ENCODE results near the gene TMEM266. TPM values are rescaled to one million over a fixed set of nuclear protein-coding genes. Genes with fewer than 3 reads are reported as not detected.

The TMEM266 gene
- total and polyA plus RNA-seq, 2 of the 4 experiments (the other 2 are of a cell fraction) = not detected

GRCh38 chr15:76253691-76254473 lies 194.1 kb downstream of the TMEM266 start:
- H2BK20ac ChIP-seq (ENCODE audit: low read depth, low read length) = no peak overlapping the region
- intact Hi-C loops (cut with micrococcal nuclease) = no loop called here
- H3K4me3 ChIP-seq (ENCODE audit: insufficient read depth, low read depth, low read length) = no peak overlapping the region
- H2AK5ac ChIP-seq (ENCODE audit: low read depth, low read length) = no peak overlapping the region
- no peak overlapping the region for H3K18ac ChIP-seq (ENCODE audit: low read depth, low read length)
- no peak overlapping the region; the same call in 1 of the 2 replicates for H3K23ac ChIP-seq (ENCODE audit: low read depth, low read length)
- no peaks in the 10 kb centered on the region for H3K4me1 ChIP-seq (ENCODE audit: control insufficient read depth, insufficient read depth, low read length)
- ChIA-PET CTCF (no interaction called here), POLR2A (ENCODE audit: unreplicated experiment) (no interaction called here)
- no peaks in the 10 kb centered on the region for H3K27me3 ChIP-seq (ENCODE audit: control insufficient read depth, insufficient read depth, low read length)
- no CpG with 5 or more reads among the region's 3 CpGs for WGBS, 2 experiments (ENCODE audit: extremely low coverage in 2 of 2, insufficient read length in 1 of 2)
- no peak overlapping the region for H3K4ac ChIP-seq (ENCODE audit: low read depth, low read length)
- TF ChIP-seq CTCF (conservative IDR thresholded peaks at IDR 0.05; ENCODE audit: low read depth, low read length) = no peak
- no peak for TF ChIP-seq BHLHE40 (IDR thresholded peaks at IDR 0.05; ENCODE audit: low read depth, low read length)
- no peak for TF ChIP-seq POLR2A (IDR thresholded peaks at IDR 0.05; ENCODE audit: low read depth, low read length)
- no peak for TF ChIP-seq MXI1 (IDR thresholded peaks at IDR 0.05; ENCODE audit: borderline replicate concordance, low read depth, low read length)
- TF ChIP-seq RFX5 (IDR thresholded peaks at IDR 0.05; ENCODE audit: low read depth, low read length) = no peak
- no peak for TF ChIP-seq MAZ (IDR thresholded peaks at IDR 0.05; ENCODE audit: borderline replicate concordance, low read depth, low read length)
- TF ChIP-seq CHD1 (IDR thresholded peaks at IDR 0.05; ENCODE audit: low read depth, low read length) = no peak
- no peak for TF ChIP-seq CEBPB (IDR thresholded peaks at IDR 0.05; ENCODE audit: low read depth, low read length)
- TF ChIP-seq SMC3 (IDR thresholded peaks at IDR 0.05; ENCODE audit: low read depth, low read length) = no peak
- no peak for TF ChIP-seq MAFK (IDR thresholded peaks at IDR 0.05; ENCODE audit: low read depth, low read length)
- TF ChIP-seq FOS (IDR thresholded peaks at IDR 0.05; ENCODE audit: low read depth, low read length) = no peak
- TF ChIP-seq ELK1 (IDR thresholded peaks at IDR 0.05; ENCODE audit: borderline replicate concordance, low read depth, low read length) = no peak
- TF ChIP-seq RAD21 (IDR thresholded peaks at IDR 0.05; ENCODE audit: low read length) = no peak
- TF ChIP-seq RCOR1 (IDR thresholded peaks at IDR 0.05; ENCODE audit: insufficient replicate concordance, low read length) = no peak
- TF ChIP-seq USF2 (IDR thresholded peaks at IDR 0.05; ENCODE audit: low read depth, low read length) = no peak
- TF ChIP-seq NFE2L2 (IDR thresholded peaks at IDR 0.05; ENCODE audit: low read depth, low read length) = no peak
- H2BK15ac ChIP-seq (ENCODE audit: low read depth, low read length) = no peak overlapping the region
- H3K79me1 ChIP-seq (ENCODE audit: low read depth in 1 of 2, low read length in 2 of 2) = peaks cover 10 to 12% of the 10 kb centered on the region in 2 experiments
- H3K56ac ChIP-seq (ENCODE audit: extremely low read depth, insufficient read depth, low read length) = no peak overlapping the region
- DNase-seq (no peak), ATAC-seq (ENCODE audit: low read depth) (no peak)
- no peak overlapping the region for H3K4me2 ChIP-seq (ENCODE audit: low read depth, low read length)
- BruUV-seq (replicated peaks) = no TSS peak
- no peak overlapping the region for H2AFZ ChIP-seq (replicated peaks; ENCODE audit: low read length, poor library complexity)
- H3K9me1 ChIP-seq (ENCODE audit: insufficient read depth, low read length) = 0 out of 2 replicates have a peak, but pooled peaks cover 4% of the 10 kb centered on the region
- in situ Hi-C loops (cut with MboI; ENCODE audit: low sequenced_read_pairs) = no loop called here
- no peak overlapping the region for H2AK9ac ChIP-seq (replicated peaks; ENCODE audit: low read depth, low read length, poor library complexity)
- no peak overlapping the region for H4K91ac ChIP-seq (ENCODE audit: insufficient read depth, low read depth, low read length)
- H4K5ac ChIP-seq (ENCODE audit: low read depth, low read length) = no peak overlapping the region
- H2BK120ac ChIP-seq (ENCODE audit: low read depth, low read length) = no peak overlapping the region
- no peaks in the 10 kb centered on the region for H3K9me3 ChIP-seq (ENCODE audit: control insufficient read depth, insufficient read depth, low read length)
- no peak overlapping the region for H3K14ac ChIP-seq (replicated peaks; ENCODE audit: low read depth, low read length)
- no peak overlapping the region for H3K27ac ChIP-seq (ENCODE audit: insufficient read depth, low read length)
- peaks cover 8% of the 10 kb centered on the region for H3K36me3 ChIP-seq (ENCODE audit: control insufficient read depth, insufficient read depth, low read length)
- dilution Hi-C loops (cut with HindIII; ENCODE audit: low sequenced_read_pairs, unreplicated experiment) = no loop called here
- H2BK5ac ChIP-seq (ENCODE audit: low read depth, low read length, poor library complexity, severe bottlenecking) = no peak overlapping the region
- H4K20me1 ChIP-seq (ENCODE audit: insufficient read depth, low read length) = no peaks in the 10 kb centered on the region
- H3K9ac ChIP-seq (ENCODE audit: low read depth, low read length) = no peak overlapping the region
- H4K8ac ChIP-seq (ENCODE audit: low read depth in 2 of 2, low read length in 2 of 2) = no peak overlapping the region
